T-helper 17 cell (primary cell): ENCODE data around the gene COL20A1. TPM values are rescaled to one million over a fixed set of nuclear protein-coding genes. Genes with fewer than 3 reads are reported as not detected.
A peak's percentile ranks its signal among the peaks of the same experiment; 100 is the strongest.

Experiments used
- ATAC-seq: fragments of 150-1000 bp; cut with Tn5 transposase; 2 replicates; pipeline ENCODE4 v1.10.0; 2021; ENCODE audit warnings: mild to moderate bottlenecking, moderate library complexity
- DNase-seq, 3 donors: peaks; one replicate each; pipeline versions ENCODE4 v3.0.0 to v3.0.0-alpha.2; 2020 to 2021
- H3K9me3 ChIP-seq: one replicate; pipeline ENCODE4 v1.7.0; 2013; ENCODE audit warnings: low read length, mild to moderate bottlenecking; ENCODE audit not compliant: control insufficient read depth, poor library complexity, severe bottlenecking
- H3K27ac Mint-ChIP-seq: one replicate; pipeline ENCODE4 v1.8.0; 2022; ENCODE audit warnings: mild to moderate bottlenecking, moderate library complexity, mixed read lengths
- H3K27me3 Mint-ChIP-seq: one replicate; pipeline ENCODE4 v1.8.0; 2022; ENCODE audit warnings: mixed read lengths
- H3K36me3 Mint-ChIP-seq: one replicate; pipeline ENCODE4 v1.8.0; 2022; ENCODE audit warnings: low read depth, mixed read lengths
- H3K4me1 Mint-ChIP-seq: one replicate; pipeline ENCODE4 v1.8.0; 2022; ENCODE audit warnings: mild to moderate bottlenecking, mixed read lengths
- H3K4me3 Mint-ChIP-seq: one replicate; pipeline ENCODE4 v1.8.0; 2022; ENCODE audit warnings: mild to moderate bottlenecking, moderate library complexity, mixed read lengths
- total RNA-seq, 4 donors: library from RNA in 2 of 4; stranded (reverse) in 2 of 4; gene quantifications; one replicate each; pipeline ENCODE4 v1.2.3 and lab custom pipeline; 2022 to 2026

Gene COL20A1
- total RNA-seq, 2 donors from 2014 or later: 0.10 TPM; not detected in 1

GRCh38 chr20:63321148-63321831 is 28.3 kb downstream of the COL20A1 start:
- no peak overlapping the region for H3K27ac Mint-ChIP-seq
- H3K9me3 ChIP-seq: no peaks in the 10 kb centered on the region
- no peaks in the 10 kb centered on the region for H3K36me3 Mint-ChIP-seq
- H3K4me3 Mint-ChIP-seq: no peak overlapping the region
- peak in 1 of 3 donors; percentile 6 for DNase-seq
- no peaks in the 10 kb centered on the region for H3K4me1 Mint-ChIP-seq
- no peak for ATAC-seq
- peaks cover 14% of the 10 kb centered on the region for H3K27me3 Mint-ChIP-seq

DNA sequence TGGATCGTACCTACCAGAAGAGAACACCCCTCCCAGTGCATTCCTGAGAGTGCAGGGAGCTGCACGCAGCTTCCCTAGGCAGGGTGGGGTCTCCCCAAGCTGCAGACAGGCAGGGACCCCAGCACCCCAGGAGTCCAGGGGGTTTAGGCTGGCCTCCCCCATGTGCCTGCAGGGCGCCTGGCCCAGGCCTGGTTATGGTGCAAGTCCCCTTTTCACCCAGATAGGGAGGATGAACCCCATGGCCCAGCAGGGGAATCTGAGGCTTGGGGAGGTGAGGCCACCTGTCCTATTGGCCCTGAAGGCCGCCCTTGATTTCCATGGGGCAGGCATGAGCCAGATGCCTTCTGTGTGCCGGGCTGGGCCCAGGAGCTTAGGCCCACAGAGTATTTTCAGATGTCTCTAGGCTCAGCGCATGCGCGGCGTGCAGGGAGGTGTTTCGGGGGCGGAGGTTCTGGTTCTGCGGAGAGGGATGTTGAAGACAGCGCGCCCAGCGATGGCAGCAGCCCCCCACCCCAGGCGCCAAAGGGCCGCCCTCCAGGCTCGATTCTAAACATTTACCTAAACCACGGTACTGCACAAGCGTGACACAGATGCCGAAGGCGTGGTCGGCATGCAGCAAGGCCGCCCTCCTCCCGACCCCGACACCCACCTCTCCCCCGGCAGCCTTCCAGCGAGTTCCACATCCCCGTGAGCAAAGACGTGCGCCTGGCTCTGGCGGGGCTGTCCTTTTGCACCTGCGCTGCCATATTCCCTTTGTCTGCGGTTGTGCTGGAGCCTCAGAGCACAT is 29.4 kb downstream of the COL20A1 start:
- Mint-ChIP-seq H3K27ac (no peak overlapping the region), H3K36me3 (no peaks in the 10 kb centered on the region), H3K4me1 (no peaks in the 10 kb centered on the region), H3K27me3 (peaks cover 14% of the 10 kb centered on the region), H3K4me3 (no peak overlapping the region)
- ATAC-seq: no peak
- DNase-seq: peak in 1 of 3 donors; percentile 6
- H3K9me3 ChIP-seq: no peaks in the 10 kb centered on the region

- DNase-seq (no peak), ATAC-seq (no peak)
- Mint-ChIP-seq H3K36me3 (no peaks in the 10 kb centered on the region), H3K4me3 (no peak overlapping the region), H3K27me3 (peaks cover 14% of the 10 kb centered on the region), H3K27ac (no peak overlapping the region), H3K4me1 (no peaks in the 10 kb centered on the region)
- H3K9me3 ChIP-seq: no peaks in the 10 kb centered on the region
Observed at GRCh38 chr20:63322933-63323273, 29.9 kb downstream of the COL20A1 start.

GRCh38 chr20:63323357-63323981 is 30.5 kb downstream of the COL20A1 start:
- ATAC-seq (no peak), DNase-seq (no peak)
- H3K9me3 ChIP-seq: no peaks in the 10 kb centered on the region
- H3K4me3 Mint-ChIP-seq: no peak overlapping the region
- H3K4me1 Mint-ChIP-seq: no peaks in the 10 kb centered on the region
- H3K27ac Mint-ChIP-seq: no peak overlapping the region
- H3K36me3 Mint-ChIP-seq: no peaks in the 10 kb centered on the region
- H3K27me3 Mint-ChIP-seq: peaks cover 14% of the 10 kb centered on the region

GRCh38 chr20:63325021-63325471 is 32.1 kb downstream of the COL20A1 start:
- H3K4me3 Mint-ChIP-seq: no peak overlapping the region
- H3K4me1 Mint-ChIP-seq: no peaks in the 10 kb centered on the region
- DNase-seq: peak in 1 of 3 donors; percentile 7
- no peaks in the 10 kb centered on the region for H3K9me3 ChIP-seq
- peaks cover 14% of the 10 kb centered on the region for H3K27me3 Mint-ChIP-seq
- no peaks in the 10 kb centered on the region for H3K36me3 Mint-ChIP-seq
- no peak for ATAC-seq
- no peak overlapping the region for H3K27ac Mint-ChIP-seq

DNA sequence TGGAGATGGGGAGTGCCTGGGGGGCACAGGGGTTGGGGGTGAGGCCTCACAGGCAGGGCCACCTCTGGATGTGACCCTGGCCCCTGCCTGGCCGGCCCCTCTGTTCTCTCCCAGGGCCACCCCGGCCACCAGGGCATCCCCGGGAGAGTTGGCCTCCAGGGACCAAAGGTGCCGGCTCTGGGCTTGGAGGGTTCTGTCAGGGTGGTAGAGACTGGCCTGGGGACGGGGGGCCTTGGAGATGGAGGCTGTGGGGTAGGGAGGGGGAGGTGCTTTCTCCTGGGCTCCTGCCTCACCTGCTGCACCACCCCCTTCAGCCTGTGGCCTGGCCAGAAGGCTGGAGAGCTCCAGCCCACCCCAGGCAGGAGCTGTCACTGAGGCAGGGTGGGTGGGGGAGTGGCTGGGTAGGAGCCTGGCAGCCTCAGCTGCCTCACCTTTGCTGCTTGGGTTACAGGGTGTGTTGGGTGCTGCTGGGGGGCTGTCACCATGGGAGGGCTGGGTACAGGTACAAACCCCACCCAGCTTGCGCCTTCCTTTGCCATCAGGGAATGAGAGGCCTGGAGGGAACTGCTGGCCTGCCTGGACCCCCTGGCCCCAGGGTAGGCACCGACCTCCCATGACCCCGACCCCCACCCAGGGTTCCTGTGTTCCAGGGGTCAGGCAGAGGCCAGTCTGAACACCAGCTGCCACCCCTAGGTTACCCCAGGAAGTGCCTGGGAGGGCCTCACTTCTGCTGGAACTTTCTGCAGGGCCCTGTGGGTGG is 32.7 kb downstream of the COL20A1 start:
- Mint-ChIP-seq H3K27ac (peak overlapping the region; percentile 65), H3K4me1 (no peaks in the 10 kb centered on the region), H3K36me3 (no peaks in the 10 kb centered on the region), H3K4me3 (no peak overlapping the region), H3K27me3 (peaks cover 14% of the 10 kb centered on the region)
- no peaks in the 10 kb centered on the region for H3K9me3 ChIP-seq
- ATAC-seq (no peak), DNase-seq (no peak)

DNA sequence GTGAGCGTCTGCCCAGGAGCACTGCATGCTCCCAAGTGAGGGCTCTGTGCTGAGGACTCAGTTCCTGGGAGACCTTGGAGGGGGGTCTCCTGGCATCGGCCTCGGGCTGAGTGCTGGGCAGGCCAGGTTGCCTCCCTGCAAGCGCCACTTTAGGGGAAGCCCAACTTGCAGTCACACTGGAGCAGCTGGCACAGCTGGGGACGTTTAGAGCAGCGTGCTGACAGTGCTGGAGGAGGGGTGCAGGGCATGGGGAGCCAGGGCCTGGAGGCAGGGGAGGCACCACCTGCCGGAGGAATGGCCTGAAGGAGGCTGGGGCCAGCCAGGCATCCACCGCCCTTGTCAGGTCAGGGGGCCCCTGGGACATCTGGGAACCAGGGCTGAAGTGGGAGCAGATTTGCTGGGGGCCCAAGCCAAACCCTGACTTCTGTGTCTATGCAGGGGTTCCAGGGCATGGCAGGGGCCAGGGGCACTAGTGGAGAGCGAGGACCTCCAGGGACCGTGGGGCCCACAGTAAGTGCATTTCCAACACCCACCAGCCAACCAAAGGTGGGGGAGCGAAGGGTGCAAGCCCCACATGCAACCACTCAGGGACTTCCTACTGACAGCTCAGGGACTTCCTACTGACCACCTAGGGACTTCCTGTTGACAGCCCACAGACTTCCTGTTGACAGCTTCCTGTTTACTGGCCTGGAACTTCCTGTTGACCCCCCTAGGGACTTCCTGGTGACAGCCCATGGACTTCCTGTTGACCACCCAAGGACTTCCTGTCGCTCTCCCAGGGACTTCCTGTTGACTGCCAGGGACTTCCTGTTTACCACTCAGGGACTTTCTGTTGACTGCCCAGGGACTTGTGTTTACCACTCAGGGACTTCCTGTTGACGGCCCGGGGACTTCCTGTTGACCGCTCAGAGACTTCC is 33.6 kb downstream of the COL20A1 start:
- H3K9me3 ChIP-seq: no peaks in the 10 kb centered on the region
- DNase-seq: peak in 1 of 3 donors; percentile 4
- H3K4me1 Mint-ChIP-seq: no peaks in the 10 kb centered on the region
- ATAC-seq: no peak
- no peak overlapping the region for H3K4me3 Mint-ChIP-seq
- H3K36me3 Mint-ChIP-seq: no peaks in the 10 kb centered on the region
- H3K27ac Mint-ChIP-seq: peak overlapping the region; percentile 65
- H3K27me3 Mint-ChIP-seq: peaks cover 14% of the 10 kb centered on the region

DNA sequence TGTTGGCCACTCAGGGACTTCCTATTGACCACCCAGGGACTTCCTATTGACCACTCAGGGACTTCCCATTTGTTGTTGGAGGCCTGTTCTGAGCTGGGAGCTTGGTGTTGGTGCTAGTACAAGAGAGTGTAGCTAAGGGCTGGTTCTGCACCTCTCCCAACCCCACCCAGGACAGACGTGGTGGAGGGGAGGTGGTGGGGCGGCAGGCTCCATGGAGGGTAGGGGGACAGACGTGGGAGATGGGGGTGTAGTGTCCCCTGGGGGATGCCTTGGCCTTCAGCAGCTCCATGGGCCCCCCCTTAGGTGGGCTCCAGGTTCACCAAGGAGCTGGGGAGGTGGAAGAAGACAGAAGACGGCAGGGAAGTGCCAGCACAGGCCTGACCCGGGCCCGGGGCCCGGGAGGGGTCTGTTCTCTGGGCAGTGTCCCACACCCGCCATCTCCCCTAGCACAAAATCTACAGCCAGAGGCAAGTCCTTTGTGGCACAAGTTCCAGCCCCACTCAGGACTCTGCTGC is 34.3 kb downstream of the COL20A1 start:
- H3K4me3 Mint-ChIP-seq: no peak overlapping the region
- DNase-seq (no peak), ATAC-seq (no peak)
- no peaks in the 10 kb centered on the region for H3K36me3 Mint-ChIP-seq
- H3K27me3 Mint-ChIP-seq: peaks cover 14% of the 10 kb centered on the region
- no peaks in the 10 kb centered on the region for H3K4me1 Mint-ChIP-seq
- H3K27ac Mint-ChIP-seq: peak overlapping the region; percentile 65
- H3K9me3 ChIP-seq: no peaks in the 10 kb centered on the region

DNA sequence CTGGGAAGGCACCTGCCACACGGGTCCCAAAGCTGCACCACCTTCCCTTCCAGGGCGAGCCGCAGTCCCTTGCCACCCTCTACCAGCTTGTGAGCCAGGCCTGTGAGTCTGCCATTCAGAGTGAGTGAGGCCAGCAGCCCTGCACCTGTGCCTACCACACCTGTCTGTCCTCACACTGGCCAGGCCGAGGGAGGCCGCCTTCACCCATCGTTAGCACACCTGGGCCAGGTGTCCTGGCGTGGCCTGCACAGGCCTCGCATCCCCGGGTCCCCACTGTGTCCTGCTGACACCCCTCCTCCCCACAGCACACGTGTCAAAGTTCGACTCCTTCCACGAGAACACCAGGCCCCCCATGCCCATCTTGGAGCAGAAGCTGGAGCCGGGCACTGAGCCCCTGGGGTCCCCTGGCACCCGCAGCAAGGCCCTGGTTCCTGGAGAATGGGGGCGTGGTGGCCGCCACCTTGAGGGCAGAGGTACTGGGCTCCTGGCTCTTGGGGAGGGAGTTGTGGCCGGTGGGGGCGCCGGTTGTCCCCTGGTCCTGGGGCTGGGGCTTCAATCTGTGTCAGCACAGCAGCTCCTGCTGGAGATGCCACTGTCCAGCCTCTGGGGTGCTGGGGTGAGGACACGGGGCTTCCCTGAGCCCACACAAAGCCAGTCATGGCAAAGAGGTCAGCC is 35.2 kb downstream of the COL20A1 start:
- no peak for ATAC-seq
- Mint-ChIP-seq H3K4me1 (no peaks in the 10 kb centered on the region), H3K27me3 (peaks cover 12% of the 10 kb centered on the region), H3K4me3 (no peak overlapping the region), H3K27ac (no peak overlapping the region), H3K36me3 (no peaks in the 10 kb centered on the region)
- H3K9me3 ChIP-seq: no peaks in the 10 kb centered on the region
- DNase-seq: no peak

DNA sequence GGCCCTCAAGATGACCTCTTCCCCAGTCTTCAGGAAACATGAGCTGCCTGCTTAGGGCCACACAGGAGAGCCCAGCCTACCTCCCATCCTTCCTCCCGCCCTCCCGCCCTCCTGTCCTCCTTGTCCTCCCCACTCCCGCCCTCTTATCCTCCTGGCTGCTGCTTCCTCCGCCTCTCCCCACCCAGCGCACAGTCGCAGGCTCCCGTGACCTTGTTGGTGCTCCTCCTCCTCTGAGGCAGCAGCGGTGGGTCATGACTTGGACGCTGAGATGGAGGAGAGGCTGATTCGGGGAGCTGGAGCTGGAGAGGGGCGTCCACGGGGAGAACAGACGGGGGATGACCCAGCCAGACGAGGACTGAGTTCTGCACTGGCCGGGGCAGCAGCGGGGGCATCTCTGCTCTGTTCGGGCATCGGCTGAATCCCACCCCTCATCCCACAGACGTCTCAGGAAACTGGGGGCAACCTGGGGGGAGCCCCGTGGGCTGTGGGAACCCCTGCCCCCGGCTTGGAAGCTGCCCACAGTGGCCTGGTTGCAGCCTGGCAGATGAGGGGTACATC is 35.8 kb downstream of the COL20A1 start:
- H3K27ac Mint-ChIP-seq: no peak overlapping the region
- H3K4me1 Mint-ChIP-seq: no peaks in the 10 kb centered on the region
- H3K36me3 Mint-ChIP-seq: no peaks in the 10 kb centered on the region
- peaks cover 12% of the 10 kb centered on the region for H3K27me3 Mint-ChIP-seq
- no peak overlapping the region for H3K4me3 Mint-ChIP-seq
- ATAC-seq (no peak), DNase-seq (no peak)
- no peaks in the 10 kb centered on the region for H3K9me3 ChIP-seq

DNA sequence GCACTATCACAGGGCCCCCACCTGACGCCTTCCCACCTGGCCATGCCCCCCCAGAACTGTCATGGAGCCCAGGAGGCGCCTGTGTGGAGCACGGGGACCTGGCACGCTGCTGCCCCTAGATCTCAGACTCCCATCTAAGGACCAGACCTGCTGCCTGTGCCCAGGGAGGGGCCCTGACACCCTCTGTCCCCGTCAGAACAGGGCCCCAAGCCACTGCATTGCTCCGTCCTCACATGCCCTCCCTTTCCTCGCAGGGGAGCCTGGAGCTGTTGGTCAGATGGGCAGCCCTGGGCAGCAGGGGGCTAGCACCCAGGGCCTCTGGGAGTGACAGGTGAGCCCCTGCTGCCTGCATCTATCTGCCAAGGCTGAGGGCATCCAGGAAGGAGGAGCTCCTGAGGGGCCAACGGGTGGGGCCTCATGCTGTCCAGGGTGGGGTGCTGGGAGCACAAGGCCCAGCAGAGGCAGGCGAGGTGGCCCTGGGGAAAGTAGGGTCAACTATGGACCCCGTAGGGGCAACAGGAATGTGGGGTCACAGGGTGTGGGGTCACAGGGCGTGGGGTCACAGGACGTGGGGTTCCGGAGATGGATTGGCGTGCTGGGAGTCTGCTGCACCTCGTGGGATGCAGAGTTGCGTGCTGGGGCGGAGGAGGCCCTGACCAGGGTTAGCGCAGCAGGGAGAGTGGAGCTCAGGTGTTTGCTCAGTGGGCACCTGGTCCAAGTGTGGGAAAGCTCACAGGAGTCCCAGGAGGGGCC is 36.5 kb downstream of the COL20A1 start:
- DNase-seq (no peak), ATAC-seq (no peak)
- Mint-ChIP-seq H3K4me3 (peak overlapping the region; percentile 19), H3K27ac (no peak overlapping the region), H3K4me1 (no peaks in the 10 kb centered on the region), H3K36me3 (no peaks in the 10 kb centered on the region), H3K27me3 (peaks cover 11% of the 10 kb centered on the region)
- no peaks in the 10 kb centered on the region for H3K9me3 ChIP-seq
